Measurements from ENCODE around the gene MGAT4B. TPM values are rescaled to one million over a fixed set of nuclear protein-coding genes. Genes with fewer than 3 reads are reported as not detected.

Gene MGAT4B
- total RNA-seq, 1 experiment from 2014 or later, result 406 TPM

DNA sequence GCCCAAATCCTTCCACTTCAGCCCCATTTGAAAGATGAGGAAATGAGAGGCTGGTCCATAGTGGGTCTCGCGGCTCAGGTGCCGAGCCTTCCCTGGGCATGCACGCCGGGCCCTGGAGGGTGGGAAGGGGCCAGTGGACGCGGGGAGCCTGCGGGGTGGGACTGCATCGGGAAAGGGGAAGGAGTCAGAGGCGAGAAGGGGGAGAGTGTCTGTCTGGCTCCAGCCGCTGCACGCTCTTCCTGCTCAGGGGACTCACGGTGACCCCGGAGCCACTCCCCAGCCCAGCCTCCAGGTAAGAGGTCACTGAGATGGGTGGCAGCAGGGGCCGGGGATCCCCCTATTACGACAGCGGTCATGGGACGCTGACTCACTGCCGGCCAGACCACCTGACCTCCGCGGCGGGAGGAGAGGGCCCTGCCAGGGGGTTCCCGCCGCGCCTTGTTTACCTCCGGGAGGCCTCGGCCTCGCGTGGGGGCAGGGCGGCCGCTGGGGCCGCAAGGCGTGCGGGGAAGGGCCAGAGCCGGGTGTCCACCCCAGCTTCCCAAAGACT lies 12.2 kb upstream of the MGAT4B start:
- Histone ChIP-seq H3K27ac (ENCODE audit: low read length) (peak overlapping the region; percentile 99), H3K4me3 (ENCODE audit: low read depth in 2 of 2, low read length in 2 of 2) (peak overlapping the region; percentile 11 to 33; a peak in 2 of 4 replicates), H3K9me3 (ENCODE audit: control insufficient read depth, insufficient read depth, low read depth, low read length) (no peaks in the 10 kb centered on the region), H3K36me3 (ENCODE audit: control insufficient read depth, insufficient read depth, low read length) (peaks cover 2% of the 10 kb centered on the region; the same call in 1 of the 2 replicates), H3K4me1 (ENCODE audit: control insufficient read depth, insufficient read depth, low read length) (peaks cover 41% of the 10 kb centered on the region), H3K27me3 (ENCODE audit: control insufficient read depth, insufficient read depth, low read length) (no peaks in the 10 kb centered on the region)
- in situ Hi-C loops (cut with HindIII; ENCODE audit: low pct_unique_long_range_greater_than_20kb, low sequenced_read_pairs), result no loop called here
- POLR2A ChIA-PET, result interaction anchor here (0.6 to 1.0 kb wide), 3 partner anchors 9 to 17 kb away, joined by 3 to 17 read pairs (median 11); no protein-coding TSS in a partner anchor
- intact Hi-C loops (cut with micrococcal nuclease; ENCODE audit: unreplicated experiment), result no loop called here
- DNase-seq (ENCODE audit: low read depth, low spot score), result peak; percentile 82
- TF ChIP-seq, protein P1, sequence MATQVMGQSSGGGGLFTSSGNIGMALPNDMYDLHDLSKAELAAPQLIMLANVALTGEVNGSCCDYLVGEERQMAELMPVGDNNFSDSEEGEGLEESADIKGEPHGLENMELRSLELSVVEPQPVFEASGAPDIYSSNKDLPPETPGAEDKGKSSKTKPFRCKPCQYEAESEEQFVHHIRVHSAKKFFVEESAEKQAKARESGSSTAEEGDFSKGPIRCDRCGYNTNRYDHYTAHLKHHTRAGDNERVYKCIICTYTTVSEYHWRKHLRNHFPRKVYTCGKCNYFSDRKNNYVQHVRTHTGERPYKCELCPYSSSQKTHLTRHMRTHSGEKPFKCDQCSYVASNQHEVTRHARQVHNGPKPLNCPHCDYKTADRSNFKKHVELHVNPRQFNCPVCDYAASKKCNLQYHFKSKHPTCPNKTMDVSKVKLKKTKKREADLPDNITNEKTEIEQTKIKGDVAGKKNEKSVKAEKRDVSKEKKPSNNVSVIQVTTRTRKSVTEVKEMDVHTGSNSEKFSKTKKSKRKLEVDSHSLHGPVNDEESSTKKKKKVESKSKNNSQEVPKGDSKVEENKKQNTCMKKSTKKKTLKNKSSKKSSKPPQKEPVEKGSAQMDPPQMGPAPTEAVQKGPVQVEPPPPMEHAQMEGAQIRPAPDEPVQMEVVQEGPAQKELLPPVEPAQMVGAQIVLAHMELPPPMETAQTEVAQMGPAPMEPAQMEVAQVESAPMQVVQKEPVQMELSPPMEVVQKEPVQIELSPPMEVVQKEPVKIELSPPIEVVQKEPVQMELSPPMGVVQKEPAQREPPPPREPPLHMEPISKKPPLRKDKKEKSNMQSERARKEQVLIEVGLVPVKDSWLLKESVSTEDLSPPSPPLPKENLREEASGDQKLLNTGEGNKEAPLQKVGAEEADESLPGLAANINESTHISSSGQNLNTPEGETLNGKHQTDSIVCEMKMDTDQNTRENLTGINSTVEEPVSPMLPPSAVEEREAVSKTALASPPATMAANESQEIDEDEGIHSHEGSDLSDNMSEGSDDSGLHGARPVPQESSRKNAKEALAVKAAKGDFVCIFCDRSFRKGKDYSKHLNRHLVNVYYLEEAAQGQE (IDR thresholded peaks at IDR 0.05; ENCODE audit: insufficient read depth in 1 of 2, low read depth in 2 of 2, low read length in 1 of 2), result peak in 1 of 2 experiments; percentile 64; a peak in 1 of 4 replicates
- TF ChIP-seq SIN3A (IDR thresholded peaks at IDR 0.05; ENCODE audit: borderline replicate concordance, insufficient read depth, low read depth, low read length) (peak; percentile 97; the same call in 1 of the 2 replicates), POLR2AphosphoS5 (IDR thresholded peaks at IDR 0.05; ENCODE audit: low read depth, low read length) (peak; percentile 92), TCF7L2 (IDR thresholded peaks at IDR 0.05; ENCODE audit: low read depth, low read length) (no peak)
- TF ChIP-seq, protein P2, sequence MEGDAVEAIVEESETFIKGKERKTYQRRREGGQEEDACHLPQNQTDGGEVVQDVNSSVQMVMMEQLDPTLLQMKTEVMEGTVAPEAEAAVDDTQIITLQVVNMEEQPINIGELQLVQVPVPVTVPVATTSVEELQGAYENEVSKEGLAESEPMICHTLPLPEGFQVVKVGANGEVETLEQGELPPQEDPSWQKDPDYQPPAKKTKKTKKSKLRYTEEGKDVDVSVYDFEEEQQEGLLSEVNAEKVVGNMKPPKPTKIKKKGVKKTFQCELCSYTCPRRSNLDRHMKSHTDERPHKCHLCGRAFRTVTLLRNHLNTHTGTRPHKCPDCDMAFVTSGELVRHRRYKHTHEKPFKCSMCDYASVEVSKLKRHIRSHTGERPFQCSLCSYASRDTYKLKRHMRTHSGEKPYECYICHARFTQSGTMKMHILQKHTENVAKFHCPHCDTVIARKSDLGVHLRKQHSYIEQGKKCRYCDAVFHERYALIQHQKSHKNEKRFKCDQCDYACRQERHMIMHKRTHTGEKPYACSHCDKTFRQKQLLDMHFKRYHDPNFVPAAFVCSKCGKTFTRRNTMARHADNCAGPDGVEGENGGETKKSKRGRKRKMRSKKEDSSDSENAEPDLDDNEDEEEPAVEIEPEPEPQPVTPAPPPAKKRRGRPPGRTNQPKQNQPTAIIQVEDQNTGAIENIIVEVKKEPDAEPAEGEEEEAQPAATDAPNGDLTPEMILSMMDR (IDR thresholded peaks at IDR 0.05), result no peak
- ATAC-seq, result peak; percentile 73
- CTCF ChIA-PET, result no interaction called here
- no TSS peak for BruUV-seq (replicated peaks)

GRCh38 chr5:179817890-179818745 lies 11.5 kb upstream of the MGAT4B start:
- ChIA-PET POLR2A (interaction anchor here (0.5 to 0.7 kb wide), 3 partner anchors 9 to 180 kb away, joined by 7 to 11 read pairs (median 9); no protein-coding TSS in a partner anchor), CTCF (no interaction called here)
- peaks cover 35% of the 10 kb centered on the region for H3K4me1 ChIP-seq (ENCODE audit: control insufficient read depth, insufficient read depth, low read length)
- H3K9me3 ChIP-seq (ENCODE audit: control insufficient read depth, insufficient read depth, low read depth, low read length), result no peaks in the 10 kb centered on the region
- BruUV-seq (replicated peaks), result TSS peak; percentile 81
- intact Hi-C loops (cut with micrococcal nuclease; ENCODE audit: unreplicated experiment), result no loop called here
- peak overlapping the region; percentile 99 for H3K27ac ChIP-seq (ENCODE audit: low read length)
- in situ Hi-C loops (cut with HindIII; ENCODE audit: low pct_unique_long_range_greater_than_20kb, low sequenced_read_pairs), result no loop called here
- no peaks in the 10 kb centered on the region for H3K27me3 ChIP-seq (ENCODE audit: control insufficient read depth, insufficient read depth, low read length)
- no peak for ATAC-seq
- DNase-seq (ENCODE audit: low read depth, low spot score), result no peak
- no peaks in the 10 kb centered on the region; the same call in 1 of the 2 replicates for H3K36me3 ChIP-seq (ENCODE audit: control insufficient read depth, insufficient read depth, low read length)
- TF ChIP-seq POLR2AphosphoS5 (IDR thresholded peaks at IDR 0.05; ENCODE audit: low read depth, low read length), result no peak
- TF ChIP-seq, protein P1 (IDR thresholded peaks at IDR 0.05; ENCODE audit: insufficient read depth in 1 of 2, low read depth in 2 of 2, low read length in 1 of 2), result no peak
- TF ChIP-seq SIN3A (IDR thresholded peaks at IDR 0.05; ENCODE audit: borderline replicate concordance, insufficient read depth, low read depth, low read length), result no peak
- TF ChIP-seq, protein P2 (IDR thresholded peaks at IDR 0.05), result no peak
- no peak for TF ChIP-seq TCF7L2 (IDR thresholded peaks at IDR 0.05; ENCODE audit: low read depth, low read length)
- H3K4me3 ChIP-seq (ENCODE audit: low read depth in 2 of 2, low read length in 2 of 2), result peak overlapping the region; percentile 11 to 33; a peak in 2 of 4 replicates

Measured in Panc1 (cell line).